ENCODE measurements around the gene CREB5. TPM values are rescaled to one million over a fixed set of nuclear protein-coding genes. Genes with fewer than 3 reads are reported as not detected.

CREB5 gene
- total RNA-seq, 1 experiment from 2014 or later, result 19.2 TPM

DNA sequence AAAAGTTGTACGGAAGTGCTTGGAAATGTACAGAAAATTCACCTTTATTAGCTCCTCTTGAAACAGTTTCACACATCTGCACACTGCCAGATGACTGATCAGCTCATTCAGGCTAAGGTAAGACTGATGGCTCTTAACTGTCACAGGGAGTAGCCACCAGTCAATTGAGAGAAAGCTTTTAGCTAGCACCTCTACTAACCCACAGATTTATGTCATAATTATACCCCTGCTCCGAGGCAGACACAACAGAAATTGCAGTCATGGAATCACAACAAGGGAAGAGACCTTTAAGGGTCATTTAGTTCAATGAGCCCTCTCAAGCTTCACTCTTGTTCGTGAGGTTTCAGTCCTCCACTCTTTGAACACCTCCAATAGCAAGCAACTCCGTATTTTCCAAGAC, 310.4 kb downstream of the CREB5 start:
- TF ChIP-seq, protein P1, sequence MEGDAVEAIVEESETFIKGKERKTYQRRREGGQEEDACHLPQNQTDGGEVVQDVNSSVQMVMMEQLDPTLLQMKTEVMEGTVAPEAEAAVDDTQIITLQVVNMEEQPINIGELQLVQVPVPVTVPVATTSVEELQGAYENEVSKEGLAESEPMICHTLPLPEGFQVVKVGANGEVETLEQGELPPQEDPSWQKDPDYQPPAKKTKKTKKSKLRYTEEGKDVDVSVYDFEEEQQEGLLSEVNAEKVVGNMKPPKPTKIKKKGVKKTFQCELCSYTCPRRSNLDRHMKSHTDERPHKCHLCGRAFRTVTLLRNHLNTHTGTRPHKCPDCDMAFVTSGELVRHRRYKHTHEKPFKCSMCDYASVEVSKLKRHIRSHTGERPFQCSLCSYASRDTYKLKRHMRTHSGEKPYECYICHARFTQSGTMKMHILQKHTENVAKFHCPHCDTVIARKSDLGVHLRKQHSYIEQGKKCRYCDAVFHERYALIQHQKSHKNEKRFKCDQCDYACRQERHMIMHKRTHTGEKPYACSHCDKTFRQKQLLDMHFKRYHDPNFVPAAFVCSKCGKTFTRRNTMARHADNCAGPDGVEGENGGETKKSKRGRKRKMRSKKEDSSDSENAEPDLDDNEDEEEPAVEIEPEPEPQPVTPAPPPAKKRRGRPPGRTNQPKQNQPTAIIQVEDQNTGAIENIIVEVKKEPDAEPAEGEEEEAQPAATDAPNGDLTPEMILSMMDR (IDR thresholded peaks at IDR 0.05; ENCODE audit: unreplicated experiment), result no peak
- Mint-ChIP-seq H3K9me3 (ENCODE audit: low read depth, unreplicated experiment) (no peaks in the 10 kb centered on the region), H3K27me3 (ENCODE audit: unreplicated experiment) (no peaks in the 10 kb centered on the region), H3K27ac (ENCODE audit: unreplicated experiment) (no peak overlapping the region), H3K4me1 (ENCODE audit: low read depth, unreplicated experiment) (no peaks in the 10 kb centered on the region), H3K4me3 (ENCODE audit: low read depth, unreplicated experiment) (no peak overlapping the region), H3K36me3 (ENCODE audit: insufficient read depth, unreplicated experiment) (no peaks in the 10 kb centered on the region)
- no peak for DNase-seq
- intact Hi-C loops (cut with micrococcal nuclease; ENCODE audit: unreplicated experiment), result no loop called here
- BruUV-seq (replicated peaks), result no TSS peak
- CTCF ChIA-PET, result no interaction called here

GRCh38 chr7:28723336-28723735, 311.0 kb downstream of the CREB5 start:
- CTCF ChIA-PET, result no interaction called here
- no peak for DNase-seq
- TF ChIP-seq, protein P1 (IDR thresholded peaks at IDR 0.05; ENCODE audit: unreplicated experiment), result no peak

DNA sequence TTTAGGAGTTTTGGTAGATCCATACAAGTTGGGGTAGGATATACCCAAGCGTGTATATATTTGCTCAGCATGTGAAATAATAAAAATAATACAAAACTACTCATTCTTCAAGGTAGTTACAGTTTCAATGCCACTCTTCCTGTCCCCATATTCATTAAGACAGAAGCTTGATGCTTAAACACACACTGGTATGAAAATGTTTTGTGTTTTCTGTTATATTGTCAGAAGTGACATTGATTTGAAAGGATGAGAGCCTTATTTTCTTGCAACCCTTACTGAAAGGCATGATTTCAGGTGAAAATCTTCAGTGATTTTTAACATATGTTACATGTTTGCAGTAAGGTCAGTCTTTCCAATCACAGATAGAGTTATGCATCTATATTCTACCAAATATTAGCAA, 312.2 kb downstream of the CREB5 start:
- CTCF ChIA-PET, result interaction anchor here (1.0 kb wide), 1 partner anchor 12 kb away, joined by 3 read pairs; no protein-coding TSS in a partner anchor
- BruUV-seq (replicated peaks), result no TSS peak
- intact Hi-C loops (cut with micrococcal nuclease; ENCODE audit: unreplicated experiment), result no loop called here

More at GRCh38 chr7:28723336-28723735, 311.0 kb downstream of the CREB5 start:
- intact Hi-C loops (cut with micrococcal nuclease; ENCODE audit: unreplicated experiment), result no loop called here
- Mint-ChIP-seq H3K36me3 (ENCODE audit: insufficient read depth, unreplicated experiment) (no peaks in the 10 kb centered on the region), H3K27ac (ENCODE audit: unreplicated experiment) (no peak overlapping the region), H3K27me3 (ENCODE audit: unreplicated experiment) (no peaks in the 10 kb centered on the region), H3K4me1 (ENCODE audit: low read depth, unreplicated experiment) (no peaks in the 10 kb centered on the region), H3K9me3 (ENCODE audit: low read depth, unreplicated experiment) (no peaks in the 10 kb centered on the region), H3K4me3 (ENCODE audit: low read depth, unreplicated experiment) (no peak overlapping the region)
- no TSS peak for BruUV-seq (replicated peaks)

DNA sequence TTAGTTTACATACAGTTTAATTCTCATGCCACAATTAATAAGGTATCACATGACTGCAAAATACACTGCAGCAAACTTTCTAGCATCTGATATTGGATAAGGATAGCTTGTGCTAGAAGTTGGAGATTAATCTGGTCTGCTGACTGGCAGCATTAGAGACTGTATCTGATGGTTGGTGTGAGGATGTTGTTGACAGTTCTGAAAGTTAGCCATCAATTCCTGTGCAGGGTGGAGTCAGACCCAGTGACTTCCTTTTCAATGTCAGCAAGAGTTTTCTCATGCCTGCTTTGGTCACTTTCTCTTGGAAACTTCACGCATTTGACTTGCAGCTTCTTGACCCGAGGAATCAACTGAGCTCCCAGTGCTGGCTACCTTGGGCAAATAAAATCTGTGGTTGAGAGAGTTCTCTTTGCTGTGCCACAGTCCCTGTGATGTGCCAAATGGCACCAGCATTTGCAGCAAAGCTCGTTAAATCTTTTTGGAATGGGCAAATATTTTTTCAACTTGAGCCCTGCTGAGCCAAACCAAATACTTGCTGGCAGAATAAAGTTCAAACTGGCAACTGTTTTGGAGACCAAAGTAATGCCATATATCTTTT, 312.8 kb downstream of the CREB5 start:
- intact Hi-C loops (cut with micrococcal nuclease; ENCODE audit: unreplicated experiment), result no loop called here

More for the DNA sequence above, 312.2 kb downstream of the CREB5 start:
- H3K9me3 Mint-ChIP-seq (ENCODE audit: low read depth, unreplicated experiment), result no peaks in the 10 kb centered on the region
- no peaks in the 10 kb centered on the region for H3K27me3 Mint-ChIP-seq (ENCODE audit: unreplicated experiment)
- TF ChIP-seq, protein P1 (IDR thresholded peaks at IDR 0.05; ENCODE audit: unreplicated experiment), result no peak
- no peaks in the 10 kb centered on the region for H3K36me3 Mint-ChIP-seq (ENCODE audit: insufficient read depth, unreplicated experiment)
- no peaks in the 10 kb centered on the region for H3K4me1 Mint-ChIP-seq (ENCODE audit: low read depth, unreplicated experiment)
- no peak overlapping the region for H3K27ac Mint-ChIP-seq (ENCODE audit: unreplicated experiment)
- H3K4me3 Mint-ChIP-seq (ENCODE audit: low read depth, unreplicated experiment), result no peak overlapping the region
- no peak for DNase-seq

More for the DNA sequence above, 312.8 kb downstream of the CREB5 start:
- Mint-ChIP-seq H3K9me3 (ENCODE audit: low read depth, unreplicated experiment) (no peaks in the 10 kb centered on the region), H3K27ac (ENCODE audit: unreplicated experiment) (no peak overlapping the region), H3K36me3 (ENCODE audit: insufficient read depth, unreplicated experiment) (no peaks in the 10 kb centered on the region), H3K27me3 (ENCODE audit: unreplicated experiment) (no peaks in the 10 kb centered on the region), H3K4me1 (ENCODE audit: low read depth, unreplicated experiment) (no peaks in the 10 kb centered on the region), H3K4me3 (ENCODE audit: low read depth, unreplicated experiment) (no peak overlapping the region)
- CTCF ChIA-PET, result interaction anchor here (0.7 to 1.0 kb wide), 2 partner anchors 12 to 839 kb away, joined by 3 to 4 read pairs; partner anchors contain the start of gene PRR15
- TF ChIP-seq, protein P1 (IDR thresholded peaks at IDR 0.05; ENCODE audit: unreplicated experiment), result no peak
- BruUV-seq (replicated peaks), result no TSS peak
- no peak for DNase-seq

Measured in Calu3 (cell line).